Astrocyte (in vitro differentiated cells and primary cell): ENCODE measurements around the gene STXBP5.

Experiments
- EZH2 ChIP-seq: IDR thresholded peaks from 2 replicates; pipeline ENCODE4 v1.6.1; 2012; ENCODE audit warnings: mild to moderate bottlenecking, low read length, inconsistent platforms; ENCODE audit not compliant: insufficient read depth
- TF ChIP-seq, protein P1 (sequence below): IDR thresholded peaks from 2 replicates; pipeline ENCODE4 v1.5.1; 2011; ENCODE audit warnings: low read depth, mild to moderate bottlenecking, inconsistent platforms, low read length, moderate library complexity; ENCODE audit not compliant: insufficient read depth

DNA sequence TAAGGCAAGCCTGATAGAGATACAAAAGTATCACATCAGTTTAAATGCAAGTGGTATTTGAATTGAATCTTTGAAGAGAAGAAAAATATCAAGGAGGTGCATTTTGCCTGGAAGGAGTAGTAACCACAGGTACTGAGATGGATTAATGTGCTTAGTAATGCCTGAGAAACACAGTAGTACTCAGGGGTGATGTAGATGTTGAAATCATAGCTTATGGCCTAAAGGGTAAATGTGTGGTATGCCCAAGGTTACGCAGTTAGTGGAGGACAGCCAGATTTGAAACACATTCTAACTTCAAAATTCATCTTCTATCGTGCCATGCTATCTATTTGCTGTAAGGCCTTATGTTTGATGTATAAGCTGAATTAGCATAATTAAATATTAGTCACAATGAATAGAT lies 55.9 kb downstream of the STXBP5 start:
- TF ChIP-seq, protein P1, sequence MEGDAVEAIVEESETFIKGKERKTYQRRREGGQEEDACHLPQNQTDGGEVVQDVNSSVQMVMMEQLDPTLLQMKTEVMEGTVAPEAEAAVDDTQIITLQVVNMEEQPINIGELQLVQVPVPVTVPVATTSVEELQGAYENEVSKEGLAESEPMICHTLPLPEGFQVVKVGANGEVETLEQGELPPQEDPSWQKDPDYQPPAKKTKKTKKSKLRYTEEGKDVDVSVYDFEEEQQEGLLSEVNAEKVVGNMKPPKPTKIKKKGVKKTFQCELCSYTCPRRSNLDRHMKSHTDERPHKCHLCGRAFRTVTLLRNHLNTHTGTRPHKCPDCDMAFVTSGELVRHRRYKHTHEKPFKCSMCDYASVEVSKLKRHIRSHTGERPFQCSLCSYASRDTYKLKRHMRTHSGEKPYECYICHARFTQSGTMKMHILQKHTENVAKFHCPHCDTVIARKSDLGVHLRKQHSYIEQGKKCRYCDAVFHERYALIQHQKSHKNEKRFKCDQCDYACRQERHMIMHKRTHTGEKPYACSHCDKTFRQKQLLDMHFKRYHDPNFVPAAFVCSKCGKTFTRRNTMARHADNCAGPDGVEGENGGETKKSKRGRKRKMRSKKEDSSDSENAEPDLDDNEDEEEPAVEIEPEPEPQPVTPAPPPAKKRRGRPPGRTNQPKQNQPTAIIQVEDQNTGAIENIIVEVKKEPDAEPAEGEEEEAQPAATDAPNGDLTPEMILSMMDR, result no peak
- no peak for TF ChIP-seq EZH2
